ENCODE measurements around the gene GTF2F2.

GRCh38 chr13:45104261-45104660 is 16.0 kb upstream of the GTF2F2 start:
- TF ChIP-seq CTCF (conservative IDR thresholded peaks at IDR 0.05; ENCODE audit: low read depth, low read length): no peak
- TF ChIP-seq EZH2 (IDR thresholded peaks at IDR 0.05; ENCODE audit: borderline replicate concordance, low read depth, low read length, poor library complexity, severe bottlenecking): no peak
